Measurements from ENCODE around the gene EML1.

EML1 gene

GRCh38 chr14:99781853-99782610 lies 11.2 kb upstream of the EML1 start:
- no peak for DNase-seq

GRCh38 chr14:99784508-99784907 lies 8.7 kb upstream of the EML1 start:
- no peak for DNase-seq

GRCh38 chr14:99785426-99785825 lies 7.8 kb upstream of the EML1 start:
- no peak for DNase-seq

DNA sequence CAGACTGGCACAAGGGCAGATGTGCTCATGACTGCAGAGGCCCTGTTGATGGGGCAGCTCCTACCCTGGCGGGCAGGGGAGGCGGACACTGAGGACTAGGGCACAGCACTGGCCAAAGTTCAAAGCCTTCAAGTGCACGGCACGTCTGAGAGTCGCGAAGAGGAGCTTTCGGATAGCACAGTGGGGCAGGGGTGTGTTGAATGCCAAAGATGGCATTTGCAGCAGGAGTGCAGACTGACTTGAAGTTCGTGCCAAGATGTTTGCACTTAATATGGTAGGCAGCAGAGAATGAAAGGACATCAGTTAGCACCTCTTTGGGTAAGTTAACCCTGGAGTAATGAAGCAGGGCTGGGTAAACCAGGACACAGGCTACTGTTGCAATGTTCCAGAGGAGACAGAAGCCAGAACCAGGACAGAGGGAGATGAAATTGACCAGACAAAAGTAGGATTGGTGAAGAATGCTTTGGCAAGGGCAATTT lies 6.7 kb upstream of the EML1 start:
- no peak for DNase-seq

DNA sequence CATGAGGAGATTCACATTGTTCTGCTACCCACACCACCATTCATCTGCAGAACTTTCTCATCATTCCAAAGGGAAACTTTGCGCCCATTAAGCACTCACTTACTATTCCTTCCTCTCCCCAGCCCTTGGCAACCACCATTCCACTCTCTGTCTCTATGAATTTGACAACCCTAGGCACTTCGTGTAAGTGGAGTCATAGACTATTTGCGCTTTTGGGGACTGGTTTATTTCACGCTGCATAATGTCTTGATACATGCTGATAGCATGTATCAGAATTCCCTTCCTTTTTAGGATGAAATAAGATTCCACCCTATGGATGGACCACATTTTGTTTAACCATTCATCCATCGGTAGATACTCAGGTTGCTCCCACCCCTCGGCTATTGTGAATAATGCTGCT lies 4.5 kb upstream of the EML1 start:
- DNase-seq: no peak

DNA sequence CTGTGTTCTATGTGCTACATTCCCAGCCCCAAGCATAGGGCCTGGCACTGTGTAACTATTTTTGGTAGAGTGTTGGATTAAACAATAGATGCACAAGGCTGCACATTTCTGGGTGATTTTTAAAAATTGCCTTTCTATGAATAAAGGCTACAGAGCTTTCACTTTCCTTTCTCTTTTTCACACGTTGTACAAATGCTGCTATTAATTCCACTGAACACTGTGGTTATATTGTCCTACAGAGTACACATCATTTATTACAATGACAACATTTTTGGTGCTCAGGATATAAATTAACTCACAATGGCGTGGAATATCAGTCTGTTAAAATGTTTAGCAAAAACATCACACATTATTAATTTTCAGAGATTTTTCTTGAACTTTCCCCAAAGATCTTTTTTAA lies 3.6 kb upstream of the EML1 start:
- no peak for DNase-seq

DNA sequence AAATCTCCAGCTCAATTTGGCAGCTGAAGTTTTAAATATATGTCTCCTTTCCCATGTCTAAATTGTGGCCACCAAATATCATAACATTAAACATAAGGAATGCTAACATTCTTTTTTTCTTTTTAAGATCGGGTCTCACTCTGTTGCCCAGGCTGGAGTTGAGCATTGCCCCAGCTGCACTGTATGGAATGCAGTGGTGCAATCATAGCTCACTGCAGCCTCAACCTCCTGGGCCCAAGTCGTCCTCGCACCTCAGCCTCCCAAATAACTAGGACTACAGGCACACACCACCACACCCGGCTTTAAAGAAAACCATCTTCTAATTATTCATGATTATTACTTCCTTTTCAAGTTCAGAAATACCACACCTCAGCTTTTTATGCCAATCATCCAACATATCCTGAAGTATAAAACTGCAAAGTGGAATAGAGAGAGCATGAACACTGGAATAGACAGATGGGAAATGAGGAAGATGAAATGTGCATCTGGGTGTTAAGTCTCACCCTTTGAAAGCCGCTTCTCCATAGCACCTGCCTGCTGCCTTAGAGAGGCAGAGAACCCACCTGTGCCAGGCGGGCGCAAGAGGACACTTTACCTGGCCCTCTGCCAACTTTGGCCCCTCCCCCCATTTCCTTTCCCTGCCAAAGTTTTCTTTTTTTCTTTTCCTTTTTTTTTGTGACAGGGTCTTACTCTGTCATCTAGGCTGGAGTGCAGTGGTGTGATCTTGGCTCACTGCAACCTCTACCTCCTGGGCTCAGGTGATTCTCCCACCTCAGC lies 2.8 kb upstream of the EML1 start:
- no peak for DNase-seq

DNA sequence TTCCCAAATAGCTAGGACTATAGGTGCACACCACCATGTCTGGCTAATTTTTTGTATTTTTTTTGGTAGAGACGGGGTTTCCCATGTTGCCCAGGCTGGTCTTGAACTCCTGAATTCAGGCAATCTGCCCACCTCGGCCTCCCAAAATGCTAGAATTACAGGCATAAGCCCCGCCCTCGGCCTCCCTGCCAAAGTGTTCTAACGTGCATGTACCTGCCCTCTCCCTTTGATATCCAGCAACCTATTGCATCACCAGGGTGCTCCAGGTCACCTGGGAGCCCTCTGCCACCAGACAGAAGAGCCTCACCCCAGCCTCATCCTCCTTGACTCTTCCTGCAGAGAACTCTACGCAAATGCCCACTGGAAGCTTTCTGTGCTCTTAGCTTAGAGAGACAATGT lies 2.2 kb upstream of the EML1 start:
- DNase-seq: no peak

- no peak for DNase-seq
Observed at GRCh38 chr14:99791476-99792209, 1.6 kb upstream of the EML1 start.

DNA sequence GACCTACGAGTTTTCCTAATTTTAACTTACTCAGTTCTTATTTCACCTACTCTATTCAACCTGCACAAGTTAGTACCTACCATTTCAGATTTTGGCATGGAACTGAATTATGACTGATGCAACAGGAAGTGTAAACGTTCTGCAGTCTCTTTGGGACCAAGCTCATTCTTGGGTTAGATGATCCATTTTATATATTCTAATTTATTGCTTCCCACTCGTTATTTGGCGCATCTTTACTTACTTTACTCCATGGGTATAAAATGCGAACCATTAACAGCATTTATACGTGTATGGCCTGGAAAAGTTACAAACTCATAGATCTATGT lies 1.0 kb upstream of the EML1 start:
- DNase-seq: no peak

DNA sequence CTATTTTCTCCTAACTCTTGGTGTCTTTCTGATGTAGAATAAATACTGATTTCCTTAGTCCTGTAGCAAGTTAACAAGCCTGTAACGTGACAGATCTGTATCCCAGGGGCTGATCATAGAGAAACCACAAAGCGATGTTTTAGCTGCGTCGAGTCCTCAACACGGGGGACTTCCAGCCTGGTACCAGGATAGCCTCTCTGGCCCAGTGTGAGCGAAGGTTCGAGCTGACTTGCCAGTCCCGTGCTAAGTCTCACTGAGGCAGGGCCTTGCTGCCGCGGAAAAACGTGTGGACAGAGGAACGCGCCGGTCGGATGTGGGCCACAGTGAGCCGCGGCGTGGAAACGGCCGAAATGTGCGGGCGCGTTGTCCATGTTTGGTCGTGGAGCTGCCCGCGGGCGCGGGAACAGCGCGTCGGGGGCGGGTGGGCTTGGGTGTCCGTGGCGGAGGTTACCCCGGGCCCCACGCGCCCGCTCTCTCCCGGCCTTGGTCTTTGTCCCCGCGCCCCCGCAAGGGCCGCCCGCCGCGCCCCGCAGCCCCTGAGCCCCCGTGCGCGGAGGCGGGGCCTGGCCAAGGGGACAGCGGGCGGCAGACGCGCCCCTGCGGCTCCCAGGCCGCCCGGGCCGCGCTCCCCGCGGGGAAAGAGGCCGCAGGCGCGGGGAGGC lies 531 bp upstream of the EML1 start:
- DNase-seq: no peak

GRCh38 chr14:99794151-99794780 lies 1.1 kb downstream of the EML1 start:
- no peak for DNase-seq

DNA sequence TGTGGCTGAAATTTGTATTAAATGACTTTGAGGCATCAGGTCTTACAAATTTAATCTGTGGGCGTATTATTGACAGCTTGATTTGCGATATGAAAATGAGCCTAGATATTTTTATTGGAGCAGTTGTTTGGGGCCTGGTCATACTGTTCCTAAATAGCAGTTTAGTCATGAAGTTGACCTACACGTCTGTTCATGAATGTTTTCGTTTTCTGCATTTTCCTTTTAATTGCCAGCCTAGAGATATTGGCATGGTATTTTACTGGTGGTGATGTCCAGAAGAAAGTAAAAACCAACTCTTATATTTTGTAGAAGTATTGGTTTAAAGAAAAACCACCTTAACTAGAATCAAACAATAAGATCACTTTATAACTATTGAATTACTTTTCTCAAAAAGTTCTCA lies 1.8 kb downstream of the EML1 start:
- no peak for DNase-seq

DNA sequence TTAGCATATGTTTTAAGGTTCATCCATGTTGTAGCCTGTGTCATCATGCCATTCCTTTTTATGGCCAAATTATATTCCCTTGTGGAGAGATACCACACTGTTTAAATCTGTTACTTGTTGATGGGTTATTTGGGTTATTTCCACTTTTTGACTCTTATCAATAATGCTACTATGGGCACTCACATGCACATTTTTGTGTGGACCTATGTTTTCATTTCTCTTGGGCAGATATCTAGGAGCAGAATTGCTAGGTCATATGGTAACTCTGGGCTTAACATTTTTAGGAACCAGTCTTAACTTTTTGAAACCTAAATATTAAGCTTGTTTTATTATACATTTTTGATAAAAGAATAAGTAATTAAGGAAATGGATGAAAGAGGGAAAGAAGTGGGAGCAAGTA lies 4.0 kb downstream of the EML1 start:
- DNase-seq: no peak

DNA sequence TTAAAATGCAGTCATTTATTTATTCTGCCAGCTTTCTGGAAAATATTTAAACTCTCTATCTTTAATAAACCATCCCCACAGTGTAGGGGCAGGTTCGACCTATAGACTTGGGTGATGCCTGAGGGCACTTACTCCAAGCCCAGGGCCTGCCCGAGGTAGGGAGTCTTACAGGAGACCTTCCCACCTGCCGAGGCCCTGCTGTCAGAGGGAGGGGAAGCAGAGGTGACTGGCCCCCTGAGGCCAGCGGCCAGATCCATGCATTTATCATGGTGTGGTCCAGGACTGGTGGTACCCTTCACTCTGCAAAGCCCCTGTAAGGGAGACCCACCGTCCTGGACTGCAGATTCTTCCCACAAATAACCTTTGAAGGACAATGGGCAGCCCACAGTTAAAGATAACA lies 7.6 kb downstream of the EML1 start:
- DNase-seq: no peak

DNA sequence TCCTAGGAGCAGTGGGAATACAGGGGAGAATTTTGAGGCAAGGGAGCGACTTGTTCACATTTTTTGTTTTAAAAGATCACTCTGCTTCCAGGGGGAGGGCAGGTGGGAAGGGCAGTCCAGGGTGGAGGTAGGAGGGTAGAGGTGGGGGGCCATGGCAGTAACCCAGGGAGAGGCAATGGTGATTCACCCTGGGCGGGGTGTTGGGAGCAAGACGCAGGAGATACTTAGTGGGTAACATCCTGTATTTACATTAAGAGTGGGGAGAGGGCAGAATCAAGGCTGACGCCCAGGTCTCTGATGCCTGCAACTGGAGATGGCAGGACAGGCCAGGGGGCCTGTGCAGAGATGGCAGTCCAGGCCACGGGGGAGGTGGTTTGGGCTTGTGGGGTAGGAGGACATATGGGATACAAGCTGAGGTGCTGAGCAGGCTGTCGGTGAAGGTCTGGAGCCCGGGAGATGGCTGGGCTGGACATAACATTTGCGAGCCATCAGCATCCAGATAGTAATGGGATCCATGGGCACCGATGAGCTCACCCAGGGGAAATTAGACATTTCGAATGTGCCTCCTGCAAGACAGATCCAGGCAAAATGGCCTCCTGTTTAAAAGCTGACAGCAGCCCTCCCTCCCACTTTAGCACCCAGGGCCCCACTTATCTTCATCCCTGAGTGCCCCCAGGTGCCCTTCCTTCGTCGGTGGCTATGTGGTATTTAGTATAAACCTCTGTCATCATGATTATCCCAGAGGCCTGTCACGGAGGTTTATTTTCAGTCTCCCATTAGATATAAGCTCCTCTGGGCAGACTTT lies 9.3 kb downstream of the EML1 start:
- no peak for DNase-seq

DNA sequence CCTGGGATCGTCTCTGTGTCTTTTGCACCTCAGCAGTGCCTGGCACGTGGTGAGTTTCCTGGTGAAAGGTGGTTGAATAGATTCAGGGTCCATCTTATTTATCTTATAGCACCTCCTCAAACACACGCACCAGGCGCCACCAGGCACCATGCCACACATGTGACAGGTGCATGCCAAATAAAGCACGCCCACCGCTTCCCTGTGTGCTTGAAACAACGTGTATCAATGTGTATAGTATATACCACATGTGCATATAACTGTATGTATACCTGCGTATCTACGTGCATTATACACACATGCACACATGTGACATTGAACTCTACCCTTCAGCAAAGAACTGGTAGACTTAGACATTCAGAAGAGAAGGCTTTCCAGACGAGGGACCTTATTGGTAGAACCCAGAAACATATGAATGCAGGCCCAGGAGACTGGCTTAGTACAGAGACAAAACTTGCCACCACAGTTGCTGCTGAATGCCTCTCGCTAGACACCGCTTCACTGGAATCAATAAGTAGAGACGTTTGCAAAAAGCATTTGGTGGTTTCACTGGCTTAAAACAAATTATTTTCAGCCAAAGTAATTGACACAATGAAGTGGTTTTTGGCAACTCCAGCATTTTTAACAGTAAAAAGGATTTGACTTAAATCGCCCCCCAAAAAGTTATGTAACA lies 10.0 kb downstream of the EML1 start:
- no peak for DNase-seq

DNA sequence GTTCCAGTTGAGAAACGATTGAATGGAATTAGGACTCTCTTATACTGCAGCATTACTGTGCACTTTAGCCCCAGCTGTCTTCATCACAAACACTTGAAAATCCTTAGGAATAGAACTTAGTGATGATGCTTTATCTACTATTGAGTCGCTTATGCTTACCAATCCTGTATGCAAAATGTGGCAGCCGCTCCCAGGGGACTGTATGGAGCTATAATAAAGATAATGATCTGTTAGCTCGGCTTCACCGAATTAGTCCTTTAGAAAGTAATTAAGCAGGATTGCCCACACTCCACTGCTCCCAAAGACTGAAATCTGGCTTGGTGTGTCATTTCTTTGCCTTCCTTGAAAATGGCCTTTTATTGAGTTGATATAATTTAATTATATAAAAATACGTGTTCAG lies 10.6 kb downstream of the EML1 start:
- no peak for DNase-seq

DNA sequence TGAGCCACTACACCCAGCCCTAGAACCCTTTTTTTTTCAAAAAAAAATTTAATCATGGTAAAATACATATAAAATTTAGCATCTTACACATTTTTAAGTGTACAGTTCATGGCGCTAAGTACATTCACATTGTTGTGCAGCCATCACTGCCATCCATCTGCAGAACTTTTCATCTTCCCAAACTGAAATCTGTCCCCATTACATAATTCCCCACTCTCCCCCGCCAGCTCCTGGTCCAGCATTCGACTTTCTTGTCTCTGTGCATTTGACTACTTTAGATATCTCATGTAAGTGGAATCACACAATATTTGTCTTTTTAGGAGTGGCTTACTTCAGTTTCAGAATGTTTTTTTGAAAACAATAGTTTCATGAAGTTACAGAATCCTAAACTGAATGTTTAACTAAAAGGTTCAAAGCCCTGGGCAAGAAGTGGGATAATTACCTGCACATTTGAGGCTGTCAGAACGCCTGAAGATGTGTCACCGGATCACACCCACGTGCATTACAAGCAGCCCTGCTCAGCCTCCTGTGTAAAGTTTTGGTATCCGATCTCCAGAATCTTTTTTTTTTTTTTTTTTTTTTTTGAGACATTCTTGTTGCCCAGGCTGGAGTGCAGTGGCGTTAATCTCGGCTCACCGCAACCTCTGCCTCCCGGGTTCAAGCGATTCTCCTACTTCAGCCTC lies 12.7 kb downstream of the EML1 start:
- no peak for DNase-seq

DNA sequence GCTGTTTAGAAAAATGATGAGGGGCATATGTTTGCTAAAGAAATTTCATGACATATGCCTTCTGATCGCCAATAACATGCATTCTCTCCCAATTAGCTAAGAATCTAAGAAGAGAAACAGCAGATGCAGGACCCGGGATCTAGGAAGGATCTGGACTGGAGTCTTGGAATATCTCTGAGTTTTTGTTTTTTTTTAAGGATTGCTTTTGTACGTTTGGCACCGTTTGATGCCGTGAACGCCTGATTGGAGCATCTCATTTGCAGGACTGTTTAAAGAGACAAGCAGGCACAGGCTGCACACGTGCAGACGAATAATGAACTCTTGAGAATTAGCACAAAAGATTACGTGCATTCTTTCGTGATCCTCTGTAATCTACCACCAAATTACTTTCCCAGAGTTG lies 13.6 kb downstream of the EML1 start:
- DNase-seq: no peak
